Measurements from ENCODE around the gene RGS13. TPM values are rescaled to one million over a fixed set of nuclear protein-coding genes. Genes with fewer than 3 reads are reported as not detected.

Gene RGS13
- total and polyA plus RNA-seq, 11 donors: 0.17 to 0.45 (median 0.19) TPM; not detected in 8

DNA sequence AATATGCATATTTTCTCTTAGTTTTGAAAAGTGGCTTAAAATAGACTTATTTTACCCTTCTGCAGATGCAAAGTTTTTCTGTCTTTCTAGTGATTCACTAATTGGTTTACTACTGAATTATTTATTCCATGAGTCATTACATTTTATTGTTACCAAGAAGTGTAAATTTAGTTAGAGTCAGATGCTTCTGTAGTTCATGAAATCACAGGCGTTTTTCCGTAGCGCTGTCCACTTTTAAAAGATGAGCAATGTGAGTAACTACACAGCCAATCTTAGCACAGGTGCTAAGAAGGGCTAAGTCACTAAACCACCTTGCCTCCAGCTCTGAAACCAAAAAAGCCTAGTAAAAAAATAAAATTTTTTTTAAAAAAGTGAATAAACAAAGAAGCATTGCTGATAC is 24.7 kb downstream of the RGS13 start:
- Histone ChIP-seq H3K27me3 (no peaks in the 10 kb centered on the region), H3K27ac (no peak overlapping the region), H3K9me3 (peaks cover 0 to 3% (median 0%) of the 10 kb centered on the region in 12 donors), H3K36me3 (no peaks in the 10 kb centered on the region), H3K4me3 (no peak overlapping the region), H3K4me1 (no peaks in the 10 kb centered on the region)
- DNase-seq: no peak
- TF ChIP-seq, protein P1, sequence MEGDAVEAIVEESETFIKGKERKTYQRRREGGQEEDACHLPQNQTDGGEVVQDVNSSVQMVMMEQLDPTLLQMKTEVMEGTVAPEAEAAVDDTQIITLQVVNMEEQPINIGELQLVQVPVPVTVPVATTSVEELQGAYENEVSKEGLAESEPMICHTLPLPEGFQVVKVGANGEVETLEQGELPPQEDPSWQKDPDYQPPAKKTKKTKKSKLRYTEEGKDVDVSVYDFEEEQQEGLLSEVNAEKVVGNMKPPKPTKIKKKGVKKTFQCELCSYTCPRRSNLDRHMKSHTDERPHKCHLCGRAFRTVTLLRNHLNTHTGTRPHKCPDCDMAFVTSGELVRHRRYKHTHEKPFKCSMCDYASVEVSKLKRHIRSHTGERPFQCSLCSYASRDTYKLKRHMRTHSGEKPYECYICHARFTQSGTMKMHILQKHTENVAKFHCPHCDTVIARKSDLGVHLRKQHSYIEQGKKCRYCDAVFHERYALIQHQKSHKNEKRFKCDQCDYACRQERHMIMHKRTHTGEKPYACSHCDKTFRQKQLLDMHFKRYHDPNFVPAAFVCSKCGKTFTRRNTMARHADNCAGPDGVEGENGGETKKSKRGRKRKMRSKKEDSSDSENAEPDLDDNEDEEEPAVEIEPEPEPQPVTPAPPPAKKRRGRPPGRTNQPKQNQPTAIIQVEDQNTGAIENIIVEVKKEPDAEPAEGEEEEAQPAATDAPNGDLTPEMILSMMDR (IDR thresholded peaks at IDR 0.05): no peak
- TF ChIP-seq POLR2A (IDR thresholded peaks at IDR 0.05): no peak
- ATAC-seq: no peak
- intact Hi-C loops (cut with DNase I): no loop called here
- 91 to 93% (median 92%) methylated on average over 3 of the region's 3 CpGs for WGBS, 4 donors

DNA sequence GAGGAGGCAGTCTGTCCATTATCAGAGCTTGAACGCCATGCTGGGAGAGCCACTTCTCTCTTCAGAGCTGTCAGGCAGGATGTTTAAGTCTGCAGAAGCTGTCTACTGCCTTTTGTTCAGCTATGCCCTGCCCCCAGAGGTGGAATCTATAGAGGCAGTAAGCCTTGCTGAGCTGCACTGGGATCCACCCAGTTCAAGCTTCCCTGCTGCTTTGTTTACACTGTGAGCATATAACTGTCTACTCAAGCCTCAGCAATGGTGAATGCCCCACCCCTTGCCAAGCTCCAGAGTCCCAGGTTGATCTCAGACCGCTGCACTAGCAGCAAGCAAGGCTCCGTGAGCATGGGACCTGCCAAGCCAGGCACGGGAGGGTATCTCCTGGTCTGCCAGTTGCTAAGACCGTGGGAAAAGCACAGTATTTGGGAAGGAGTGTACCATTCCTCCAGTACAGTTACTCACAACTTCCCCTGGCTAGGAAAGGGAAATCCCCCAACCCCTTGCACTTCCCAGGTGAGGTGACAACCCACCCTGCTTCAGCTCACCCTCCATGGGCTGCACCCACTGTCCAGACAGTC is 32.5 kb downstream of the RGS13 start:
- H3K9me3 ChIP-seq: peaks cover 0 to 8% (median 0%) of the 10 kb centered on the region in 12 donors
- no peak overlapping the region for H3K4me3 ChIP-seq
- DNase-seq (no peak), ATAC-seq (no peak)
- no peak overlapping the region for H3K27ac ChIP-seq
- intact Hi-C loops (cut with DNase I): no loop called here
- H3K4me1 ChIP-seq: no peaks in the 10 kb centered on the region
- H3K27me3 ChIP-seq: no peaks in the 10 kb centered on the region
- TF ChIP-seq POLR2A (IDR thresholded peaks at IDR 0.05): no peak
- TF ChIP-seq, protein P1 (IDR thresholded peaks at IDR 0.05): no peak
- no peaks in the 10 kb centered on the region for H3K36me3 ChIP-seq
- 71 to 83% (median 79%) methylated on average over 5 of the region's 5 CpGs for WGBS, 4 donors

DNA sequence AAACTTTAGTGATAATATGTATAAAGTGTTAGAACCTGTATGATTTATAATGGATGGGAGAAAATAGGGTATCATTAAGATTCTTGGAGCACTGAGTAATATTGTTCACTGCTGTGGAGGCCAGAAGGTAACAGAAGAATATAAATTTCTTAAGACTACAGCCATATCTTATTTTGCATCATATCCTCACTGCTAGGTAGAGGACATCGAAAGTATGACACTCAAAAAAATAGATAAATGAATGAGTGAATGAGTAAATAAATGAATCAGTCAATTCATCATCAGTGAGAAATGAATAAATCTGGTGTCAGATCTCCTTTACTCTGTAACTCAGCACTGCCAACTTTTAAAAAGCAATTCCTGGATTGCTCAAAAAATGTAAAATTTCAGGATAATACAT is 33.2 kb downstream of the RGS13 start:
- no peak for ATAC-seq
- Histone ChIP-seq H3K27me3 (no peaks in the 10 kb centered on the region), H3K9me3 (peaks cover 0 to 8% (median 0%) of the 10 kb centered on the region in 12 donors), H3K4me1 (no peaks in the 10 kb centered on the region), H3K36me3 (no peaks in the 10 kb centered on the region), H3K27ac (no peak overlapping the region), H3K4me3 (no peak overlapping the region)
- no peak for DNase-seq
- intact Hi-C loops (cut with DNase I): no loop called here
- WGBS, 4 donors: 92 to 98% (median 94%) methylated on average over 1 of the region's 1 CpG
- TF ChIP-seq POLR2A (IDR thresholded peaks at IDR 0.05): no peak
- TF ChIP-seq, protein P1 (IDR thresholded peaks at IDR 0.05): no peak

DNA sequence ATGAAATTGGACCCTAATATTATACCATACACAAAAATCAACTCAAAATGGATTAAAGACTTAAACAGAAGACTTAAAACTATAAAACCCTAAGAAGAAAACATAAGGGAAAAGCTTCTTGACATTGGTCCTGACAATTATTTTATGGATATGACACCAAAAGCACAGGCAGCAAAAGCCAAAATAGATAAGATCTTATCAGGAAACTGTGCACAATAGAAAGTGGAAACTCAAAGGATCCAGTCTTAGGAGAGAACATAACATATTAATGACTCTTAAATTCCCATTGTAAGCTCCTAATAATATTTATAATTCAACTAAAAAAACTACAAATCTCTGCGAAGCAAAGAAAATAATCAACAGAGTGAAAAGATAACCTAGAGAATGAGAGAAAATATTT is 39.8 kb downstream of the RGS13 start:
- DNase-seq: no peak
- 32 to 59% (median 57%) methylated on average over 1 of the region's 1 CpG for WGBS, 4 donors
- Histone ChIP-seq H3K9me3 (no peaks in the 10 kb centered on the region), H3K36me3 (no peaks in the 10 kb centered on the region), H3K27me3 (no peaks in the 10 kb centered on the region), H3K4me1 (peaks cover 0 to 6% (median 0%) of the 10 kb centered on the region in 12 donors), H3K4me3 (no peak overlapping the region), H3K27ac (no peak overlapping the region)
- TF ChIP-seq, protein P1 (IDR thresholded peaks at IDR 0.05): no peak
- intact Hi-C loops (cut with DNase I): no loop called here
- no peak for ATAC-seq
